Activated T-cell treated with anti-CD3 and anti-CD28 coated beads for 24 hours (primary cell): ENCODE results near the gene CDON.

Experiments
- DNase-seq: peaks from one replicate; pipeline ENCODE4 v3.0.0-alpha.2; 2020; ENCODE audit warnings: low read depth

Gene CDON

GRCh38 chr11:125944350-125945010 lies 118.2 kb downstream of the CDON start:
- no peak for DNase-seq

DNA sequence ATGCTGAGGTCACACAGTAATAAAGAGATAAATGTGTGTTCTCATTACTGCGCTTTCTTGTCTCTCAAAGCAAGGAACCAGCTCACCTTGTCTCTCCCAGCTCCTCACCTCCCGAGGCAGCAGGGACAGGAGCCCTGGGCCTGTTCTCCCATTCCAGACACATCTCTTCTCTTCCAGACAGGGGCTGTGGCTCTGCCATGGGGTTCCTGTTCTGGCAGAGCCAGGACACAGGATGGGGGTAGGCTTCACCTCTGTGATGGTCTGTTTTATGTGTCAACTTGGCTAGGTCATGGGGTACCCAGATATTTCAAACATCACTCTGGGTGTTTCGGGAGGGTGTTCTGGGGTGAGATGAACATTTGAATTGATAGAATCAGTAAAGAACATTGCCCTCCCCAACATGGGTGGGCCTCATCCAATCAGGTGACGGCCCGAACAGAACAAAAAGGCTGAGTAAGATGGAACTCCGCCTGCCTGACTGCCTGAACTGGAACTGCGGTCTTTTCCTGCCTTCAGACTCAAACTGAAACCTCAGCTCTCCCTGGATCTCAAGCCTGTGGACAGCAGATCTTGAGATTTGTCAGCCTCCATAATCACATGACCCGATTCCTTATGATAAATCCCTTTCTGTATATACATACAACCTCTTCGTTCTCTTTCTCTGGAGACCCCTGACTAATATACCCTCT lies 118.9 kb downstream of the CDON start:
- DNase-seq, result no peak

DNA sequence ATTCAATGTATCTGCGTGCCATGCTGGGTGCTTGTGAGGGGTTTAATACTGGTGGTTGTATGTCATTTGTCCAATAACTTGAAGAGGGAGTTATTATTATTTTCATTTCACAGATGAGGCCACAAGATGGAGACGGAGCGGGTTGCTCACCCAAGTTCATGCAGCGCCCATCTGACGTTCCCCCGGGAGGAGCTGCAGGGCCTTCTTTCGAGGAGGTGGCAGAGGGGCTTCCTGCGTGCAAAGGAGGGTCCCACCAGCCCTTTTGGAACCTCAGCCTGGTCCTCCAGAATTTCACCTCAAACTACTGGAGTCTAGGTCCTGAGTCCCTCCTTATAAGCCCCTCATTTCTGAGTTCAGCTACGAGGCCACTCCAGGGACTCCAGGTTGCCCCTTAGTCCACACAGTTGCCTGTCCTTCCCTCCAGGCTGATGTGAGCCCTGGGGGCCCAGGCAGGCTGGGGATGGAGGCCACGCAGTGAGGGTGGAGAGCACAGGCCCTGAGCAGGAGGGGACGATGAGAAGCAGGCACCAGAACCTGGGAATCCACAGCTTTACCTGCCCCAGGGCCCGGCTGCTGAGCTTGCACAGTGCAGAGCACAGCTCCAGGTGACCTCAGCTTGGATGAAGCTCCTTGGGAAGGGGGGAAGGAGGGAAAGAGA lies 119.8 kb downstream of the CDON start:
- no peak for DNase-seq

DNA sequence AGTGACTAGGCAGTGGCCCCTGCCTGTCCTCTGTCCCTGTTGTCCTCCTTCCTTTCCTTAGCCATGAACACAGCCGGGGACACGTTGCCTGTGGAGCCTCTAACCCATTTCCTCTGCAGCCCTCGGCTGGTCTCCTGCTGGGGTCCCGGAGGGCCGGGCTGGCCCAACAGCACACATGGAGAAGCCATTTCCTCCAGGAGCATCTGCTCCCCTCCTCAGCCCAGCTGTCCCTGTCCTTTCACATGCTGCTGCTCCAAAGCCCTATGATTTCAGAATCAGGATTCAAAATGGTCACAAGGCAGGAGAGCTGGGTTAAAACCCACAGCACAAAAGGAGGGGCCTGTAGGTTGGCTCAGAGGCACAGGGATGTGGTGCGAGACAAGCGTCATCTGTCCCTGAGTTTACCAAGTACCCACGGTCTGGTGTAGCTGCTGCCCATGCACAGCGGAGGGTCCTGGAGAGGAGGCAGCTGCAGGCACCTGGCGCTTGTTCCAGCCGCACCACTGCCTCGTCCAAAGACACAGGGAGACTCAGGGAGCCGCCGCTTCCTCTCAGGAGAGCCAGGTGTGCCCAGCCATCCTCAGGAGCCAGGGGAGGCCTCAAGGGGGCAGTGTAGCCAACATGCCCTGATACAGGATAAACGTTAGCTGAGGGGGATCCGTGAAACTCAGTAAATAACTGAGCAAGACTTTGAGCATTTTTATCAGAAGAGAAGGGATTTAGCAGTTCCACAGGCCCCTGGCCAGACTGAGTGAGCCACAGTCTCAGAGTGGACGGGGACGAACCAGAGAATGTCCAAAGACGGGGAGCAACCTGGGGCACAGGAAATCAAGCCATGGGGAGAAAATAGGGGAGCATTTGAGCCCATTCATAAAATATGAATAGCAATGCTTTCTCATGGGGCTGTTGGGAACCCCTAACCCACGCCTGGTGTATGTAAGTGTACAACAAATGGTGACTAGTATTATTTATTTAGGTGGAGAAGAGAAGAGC lies 120.8 kb downstream of the CDON start:
- peak; percentile 32 for DNase-seq

DNA sequence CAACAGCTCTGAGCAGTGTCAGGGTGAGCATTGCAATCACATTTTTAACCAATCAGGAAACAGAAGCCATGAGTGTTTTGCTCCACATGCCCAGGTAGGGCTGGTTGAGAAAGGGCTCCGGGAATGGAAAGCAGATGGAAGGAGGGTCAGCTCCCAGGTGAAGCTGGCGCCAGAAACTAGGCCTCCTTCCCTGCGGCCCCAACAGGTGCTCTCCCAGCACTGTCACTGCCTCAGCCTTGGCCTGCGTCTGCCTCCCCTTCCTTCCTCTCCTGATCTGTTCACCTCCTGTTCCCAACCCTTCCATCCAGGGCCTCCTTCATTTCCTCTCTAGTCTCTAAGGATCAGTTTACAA lies 121.4 kb downstream of the CDON start:
- no peak for DNase-seq

GRCh38 chr11:125940145-125940544 lies 122.5 kb downstream of the CDON start:
- DNase-seq, result no peak

DNA sequence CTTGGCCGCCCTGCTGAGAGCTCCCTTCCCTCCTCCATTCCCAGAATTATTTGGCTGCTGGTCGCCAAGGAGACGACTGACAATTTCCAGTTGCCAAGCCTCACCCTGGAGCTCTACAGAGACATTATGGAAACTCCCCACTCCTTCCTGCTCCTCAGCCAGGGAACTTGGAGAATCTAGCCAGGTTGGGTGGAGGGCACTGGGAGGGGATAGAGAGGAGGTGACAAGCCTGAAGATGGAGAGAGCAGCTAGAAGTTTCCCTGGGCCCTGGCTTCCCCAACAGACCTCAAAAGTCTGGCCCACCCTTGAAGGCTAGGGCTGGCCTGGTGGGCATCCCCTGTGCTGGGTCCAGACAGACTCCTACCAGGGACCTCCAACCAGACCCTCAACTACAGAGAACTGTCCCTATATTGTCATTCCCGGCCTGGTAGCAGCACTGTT lies 123.6 kb downstream of the CDON start:
- no peak for DNase-seq

DNA sequence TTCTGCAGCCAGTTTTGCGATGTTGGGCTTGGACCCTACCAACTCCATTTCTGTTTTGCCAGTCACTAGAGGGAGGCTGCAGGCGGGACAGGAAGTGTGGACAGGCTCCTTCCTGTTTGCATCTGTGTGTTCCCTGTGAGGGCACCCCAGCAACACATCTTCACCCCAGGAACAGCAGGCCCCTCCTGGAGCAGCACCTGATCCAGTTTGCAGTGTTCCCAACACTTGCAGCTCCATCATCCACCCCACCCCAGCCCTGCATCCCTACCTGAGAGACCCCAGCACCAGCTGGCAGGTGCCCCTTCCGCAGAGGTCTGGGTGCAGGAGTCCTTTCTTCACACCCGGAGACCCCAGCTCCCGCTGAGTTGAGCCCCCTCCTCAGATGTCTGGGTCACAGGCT lies 124.2 kb downstream of the CDON start:
- no peak for DNase-seq

- no peak for DNase-seq
Measured at GRCh38 chr11:125935618-125936199, 127.0 kb downstream of the CDON start.

DNA sequence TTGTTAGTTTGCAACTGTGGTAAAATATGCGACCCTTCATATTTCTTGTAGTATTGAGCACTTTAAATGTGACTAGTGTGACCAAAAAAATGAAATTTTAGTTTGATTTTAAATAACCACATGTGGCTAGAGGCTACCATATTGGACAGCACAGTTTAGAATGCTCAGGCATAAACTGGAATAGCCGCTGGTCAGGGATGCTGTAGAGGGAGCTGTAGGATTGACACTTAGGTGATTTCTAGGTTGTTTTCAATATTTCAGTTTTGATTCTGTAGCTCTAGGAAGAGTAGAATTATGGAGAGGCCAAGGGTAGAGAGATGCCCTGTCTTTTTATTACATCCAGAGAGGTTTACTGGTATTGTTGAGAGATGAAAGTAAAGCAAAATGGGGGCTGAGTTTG lies 127.6 kb downstream of the CDON start:
- DNase-seq, result no peak

- no peak for DNase-seq
Measured at GRCh38 chr11:125934473-125934872, 128.2 kb downstream of the CDON start.

DNA sequence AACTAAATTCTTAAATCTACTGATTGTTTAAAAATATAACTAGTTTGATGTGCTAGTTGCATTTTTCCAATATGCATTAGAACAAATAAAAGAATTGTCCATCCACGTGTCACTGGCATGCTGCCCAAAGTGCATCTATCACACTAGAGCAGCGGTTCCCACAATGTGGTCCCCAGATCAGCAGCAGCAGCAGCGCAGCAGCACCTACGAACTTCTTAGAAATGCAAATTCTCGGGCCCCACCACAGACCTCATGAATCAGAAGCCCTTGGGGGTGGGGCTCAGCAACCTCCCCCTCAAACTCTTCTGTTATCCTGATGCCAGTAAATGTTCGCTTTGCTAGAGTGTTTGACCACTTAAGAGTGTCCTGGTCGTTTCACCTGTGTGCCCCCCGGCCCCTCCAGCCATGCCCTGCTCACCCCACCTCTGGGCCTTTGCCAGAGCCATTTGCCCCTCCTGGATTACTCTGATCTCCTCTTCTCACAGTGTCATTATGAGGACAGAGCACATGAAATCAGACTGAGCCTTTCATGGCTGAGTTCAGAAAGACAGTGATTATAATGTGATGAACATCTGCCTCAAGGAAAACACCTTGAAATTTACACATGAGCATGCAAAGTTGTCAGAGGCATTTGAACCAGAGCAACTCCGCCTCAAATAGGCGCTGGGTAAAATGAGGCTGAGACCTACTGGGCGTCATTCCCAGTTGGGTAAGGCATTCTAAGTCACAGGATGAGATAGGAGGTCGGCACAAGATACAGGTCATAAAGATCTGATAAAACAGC lies 129.4 kb downstream of the CDON start:
- DNase-seq, result no peak

- no peak for DNase-seq
Measured at GRCh38 chr11:125932301-125932700, 130.4 kb downstream of the CDON start.

GRCh38 chr11:125931668-125932067 lies 131.0 kb downstream of the CDON start:
- DNase-seq, result no peak

DNA sequence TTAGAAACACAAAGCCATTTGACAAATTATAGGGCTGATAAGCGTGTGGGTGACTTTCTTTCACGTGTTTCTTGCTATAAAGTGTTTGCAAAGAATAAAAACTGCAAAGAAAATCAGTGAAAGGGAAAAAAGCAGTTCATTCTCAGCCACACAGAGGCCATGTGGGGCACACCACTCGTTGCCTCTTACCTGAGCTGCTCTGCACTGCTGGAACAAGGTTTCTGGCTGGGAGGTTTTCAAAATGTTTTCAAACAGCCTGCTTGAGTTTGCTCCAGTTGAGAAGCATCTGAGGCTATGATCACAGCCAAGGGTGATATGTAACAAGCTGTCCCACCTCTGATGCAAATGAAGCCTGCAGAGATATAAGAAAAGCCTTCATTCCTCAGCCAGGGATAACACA lies 131.6 kb downstream of the CDON start:
- DNase-seq, result no peak

- no peak for DNase-seq
Measured at GRCh38 chr11:125930076-125930450, 132.6 kb downstream of the CDON start.

GRCh38 chr11:125929445-125930075 lies 133.1 kb downstream of the CDON start:
- DNase-seq, result no peak

DNA sequence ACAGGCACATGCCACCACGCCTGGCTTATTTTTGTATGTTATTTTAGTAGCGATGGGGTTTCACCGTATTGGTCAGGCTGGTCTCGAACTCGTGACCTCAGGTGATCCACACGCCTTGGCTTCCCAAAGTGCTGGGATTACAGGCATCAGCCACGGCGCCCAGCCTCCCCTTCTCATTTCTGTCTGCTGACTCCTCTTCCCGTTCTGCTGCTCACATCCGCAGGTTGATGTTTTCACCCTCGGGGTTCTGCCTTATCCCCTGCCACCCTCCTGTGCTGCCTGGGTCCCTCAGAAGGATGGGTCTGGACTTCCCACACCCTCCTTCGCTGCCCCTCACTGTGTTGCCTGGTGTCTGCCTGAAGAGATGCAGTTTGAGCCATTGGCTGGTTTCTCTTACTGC lies 136.0 kb downstream of the CDON start:
- DNase-seq, result no peak

- DNase-seq, result no peak
Measured at GRCh38 chr11:125925804-125926203, 136.9 kb downstream of the CDON start.

GRCh38 chr11:125925247-125925740 lies 137.4 kb downstream of the CDON start:
- DNase-seq, result no peak
